22Rv1 (cell line): ENCODE data around the gene C14orf180.

Experiments
- CTCF ChIP-seq: fragments of 450-650 bp; IDR thresholded peaks from 2 replicates; pipeline ENCODE4 v1.5.1; 2017; ENCODE audit warnings: mild to moderate bottlenecking
- ZFX ChIP-seq: fragments of 450-650 bp; IDR thresholded peaks from 2 replicates; pipeline ENCODE4 v1.6.1; 2017; ENCODE audit warnings: antibody characterized with exemption, borderline replicate concordance

GRCh38 chr14:104572024-104572626 is 7.4 kb upstream of the C14orf180 start:
- no peak for TF ChIP-seq CTCF
- TF ChIP-seq ZFX, result no peak
